ENCODE data around the gene PSMC4.

GRCh38 chr19:40005691-40006272 lies 34.8 kb downstream of the PSMC4 start:
- TF ChIP-seq CTCF (IDR thresholded peaks at IDR 0.05) = no peak
- TF ChIP-seq POLR2A (IDR thresholded peaks at IDR 0.05; ENCODE audit: low read depth) = no peak
